Measurements from ENCODE around the gene CD38.

DNA sequence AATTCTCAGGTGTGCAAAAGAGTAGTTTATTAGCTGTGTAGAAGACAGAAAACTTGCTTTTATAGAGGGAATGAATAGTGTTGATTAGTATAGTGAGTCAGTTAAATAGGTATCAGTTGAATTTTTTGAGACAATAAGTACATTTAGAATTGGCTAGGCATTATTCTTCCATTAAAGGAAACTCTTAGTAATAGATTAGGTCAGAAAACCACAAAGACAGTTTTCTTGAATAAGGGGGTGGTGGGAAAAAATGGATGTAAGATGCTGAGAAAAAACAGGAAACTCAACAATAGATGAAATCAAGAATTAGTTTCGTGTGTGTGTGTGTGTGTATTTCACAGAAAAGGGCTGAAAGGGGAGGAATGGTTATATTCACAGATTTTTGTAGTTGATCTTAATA lies 16.8 kb downstream of the CD38 start:
- TF ChIP-seq, protein P1, sequence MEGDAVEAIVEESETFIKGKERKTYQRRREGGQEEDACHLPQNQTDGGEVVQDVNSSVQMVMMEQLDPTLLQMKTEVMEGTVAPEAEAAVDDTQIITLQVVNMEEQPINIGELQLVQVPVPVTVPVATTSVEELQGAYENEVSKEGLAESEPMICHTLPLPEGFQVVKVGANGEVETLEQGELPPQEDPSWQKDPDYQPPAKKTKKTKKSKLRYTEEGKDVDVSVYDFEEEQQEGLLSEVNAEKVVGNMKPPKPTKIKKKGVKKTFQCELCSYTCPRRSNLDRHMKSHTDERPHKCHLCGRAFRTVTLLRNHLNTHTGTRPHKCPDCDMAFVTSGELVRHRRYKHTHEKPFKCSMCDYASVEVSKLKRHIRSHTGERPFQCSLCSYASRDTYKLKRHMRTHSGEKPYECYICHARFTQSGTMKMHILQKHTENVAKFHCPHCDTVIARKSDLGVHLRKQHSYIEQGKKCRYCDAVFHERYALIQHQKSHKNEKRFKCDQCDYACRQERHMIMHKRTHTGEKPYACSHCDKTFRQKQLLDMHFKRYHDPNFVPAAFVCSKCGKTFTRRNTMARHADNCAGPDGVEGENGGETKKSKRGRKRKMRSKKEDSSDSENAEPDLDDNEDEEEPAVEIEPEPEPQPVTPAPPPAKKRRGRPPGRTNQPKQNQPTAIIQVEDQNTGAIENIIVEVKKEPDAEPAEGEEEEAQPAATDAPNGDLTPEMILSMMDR (IDR thresholded peaks at IDR 0.05): no peak
- no peak for TF ChIP-seq ZFX (IDR thresholded peaks at IDR 0.05; ENCODE audit: borderline replicate concordance)

All from 22Rv1 (cell line).